ENCODE data around the gene ACY1. TPM values are rescaled to one million over a fixed set of nuclear protein-coding genes. Genes with fewer than 3 reads are reported as not detected.
"Not testable (repeated sequence)": the region's sequence is repeated elsewhere in the genome, so short reads cannot be mapped to it uniquely, and the experiment has no call there.

ACY1 gene
- total RNA-seq, 1 donor from 2014 or later, result 95.8 TPM

- no peak for DNase-seq (ENCODE audit: low read depth)
- H3K4me3 ChIP-seq (ENCODE audit: low read depth, low read length), result peak overlapping the region; percentile 79
- no peak for TF ChIP-seq CTCF (conservative IDR thresholded peaks at IDR 0.05; ENCODE audit: low read depth, low read length)
Measured at GRCh38 chr3:51985063-51985462, 1.7 kb downstream of the ACY1 start.

DNA sequence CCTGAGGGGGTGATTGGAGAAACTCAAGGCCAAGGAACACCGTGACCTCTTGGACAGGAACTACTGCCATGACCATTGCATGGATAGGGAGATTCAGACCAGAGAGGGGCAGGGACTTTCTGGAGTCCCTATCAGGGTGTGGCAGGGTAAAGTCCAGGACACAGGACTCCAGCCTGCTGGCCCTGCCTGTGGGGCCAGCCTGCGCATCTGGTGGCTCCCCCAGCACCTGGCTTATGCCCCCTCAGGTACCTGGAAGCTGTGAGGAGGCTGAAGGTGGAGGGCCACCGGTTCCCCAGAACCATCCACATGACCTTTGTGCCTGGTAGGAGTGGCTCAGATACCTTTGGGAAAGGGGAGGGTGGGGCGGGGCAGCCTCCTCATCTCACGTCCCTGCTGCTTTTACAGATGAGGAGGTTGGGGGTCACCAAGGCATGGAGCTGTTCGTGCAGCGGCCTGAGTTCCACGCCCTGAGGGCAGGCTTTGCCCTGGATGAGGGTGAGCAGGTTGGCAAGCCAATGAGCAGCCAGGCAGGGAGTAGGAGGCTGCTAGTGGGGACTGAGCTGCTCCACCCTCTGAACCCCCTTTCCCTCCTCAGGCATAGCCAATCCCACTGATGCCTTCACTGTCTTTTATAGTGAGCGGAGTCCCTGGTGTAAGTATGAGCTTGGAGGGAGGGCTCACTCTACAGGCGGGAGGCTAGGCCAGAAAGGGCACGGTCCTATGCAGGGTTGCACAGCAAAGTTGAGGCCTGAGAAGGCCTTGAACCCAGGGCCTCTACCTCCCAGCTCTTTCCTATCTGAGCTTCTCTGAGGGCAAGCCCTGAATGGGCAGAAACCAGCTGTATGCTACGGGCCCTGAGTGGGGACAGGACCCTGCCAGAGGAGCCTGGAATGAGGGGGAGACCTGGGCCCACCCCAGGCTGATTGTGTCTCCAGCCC, 2.9 kb downstream of the ACY1 start:
- no peak for TF ChIP-seq CTCF (conservative IDR thresholded peaks at IDR 0.05; ENCODE audit: low read depth, low read length)
- H3K4me3 ChIP-seq (ENCODE audit: low read depth, low read length), result no peak overlapping the region
- DNase-seq (ENCODE audit: low read depth), result no peak

- no peak overlapping the region for H3K4me3 ChIP-seq (ENCODE audit: low read depth, low read length)
- TF ChIP-seq CTCF (conservative IDR thresholded peaks at IDR 0.05; ENCODE audit: low read depth, low read length), result no peak
- DNase-seq (ENCODE audit: low read depth), result no peak
Measured at GRCh38 chr3:51987568-51987967, 4.2 kb downstream of the ACY1 start.

GRCh38 chr3:51988286-51989146, 5.2 kb downstream of the ACY1 start:
- TF ChIP-seq CTCF (conservative IDR thresholded peaks at IDR 0.05; ENCODE audit: low read depth, low read length), result no peak
- no peak overlapping the region for H3K4me3 ChIP-seq (ENCODE audit: low read depth, low read length)
- no peak for DNase-seq (ENCODE audit: low read depth)

DNA sequence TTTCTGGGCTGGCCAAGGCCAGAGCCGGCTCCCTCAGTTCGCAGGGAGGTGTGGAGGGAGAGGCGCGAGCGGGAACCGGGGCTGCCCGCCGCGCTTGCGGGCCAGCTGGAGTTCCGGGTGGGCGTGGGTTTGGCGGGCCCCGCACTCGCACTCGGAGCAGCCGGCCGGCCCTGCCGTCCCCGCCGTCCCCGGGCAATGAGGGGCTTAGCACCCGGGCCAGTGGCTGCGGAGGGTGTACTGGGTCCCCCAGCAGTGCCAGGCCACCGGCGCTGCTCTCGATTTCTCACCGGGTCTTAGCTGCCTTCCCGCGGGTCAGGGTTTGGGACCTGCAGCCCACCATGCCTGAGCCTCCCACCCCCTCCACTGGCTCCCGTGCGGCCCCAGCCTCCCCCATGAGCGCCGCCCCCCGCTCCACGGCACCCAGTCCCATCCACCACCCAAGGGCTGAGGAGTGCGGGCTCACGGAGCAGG, 7.2 kb downstream of the ACY1 start:
- DNase-seq (ENCODE audit: low read depth); H3K4me3 ChIP-seq (ENCODE audit: low read depth, low read length): not testable (repeated sequence)

- TF ChIP-seq CTCF (conservative IDR thresholded peaks at IDR 0.05; ENCODE audit: low read depth, low read length), result no peak
- H3K4me3 ChIP-seq (ENCODE audit: low read depth, low read length), result no peak overlapping the region
- no peak for DNase-seq (ENCODE audit: low read depth)
Measured at GRCh38 chr3:51992017-51992682, 8.8 kb downstream of the ACY1 start.

GRCh38 chr3:51993657-51994056, 10.3 kb downstream of the ACY1 start:
- H3K4me3 ChIP-seq (ENCODE audit: low read depth, low read length), result not testable (repeated sequence)

More at GRCh38 chr3:51993657-51994056, 10.3 kb downstream of the ACY1 start:
- DNase-seq (ENCODE audit: low read depth), result not testable (repeated sequence)
